Neural progenitor cell (in vitro differentiated cells): ENCODE results near the gene NEO1.

Source experiments
- CTCF ChIP-seq: fragments of 200-600 bp; sonication (generic); IDR thresholded peaks from 2 replicates; pipeline ENCODE4 v1.5.1; 2017; ENCODE audit warnings: antibody characterized with exemption, mild to moderate bottlenecking
- EZH2 ChIP-seq: fragments of 200-600 bp; sonication (generic); IDR thresholded peaks from 2 replicates; pipeline ENCODE4 v1.6.1; 2017; ENCODE audit warnings: antibody characterized with exemption, mild to moderate bottlenecking, moderate library complexity

- TF ChIP-seq EZH2 (no peak), CTCF (no peak)
Measured at GRCh38 chr15:73284090-73284716, 231.9 kb downstream of the NEO1 start.
